CD14-positive monocyte (primary cell): ENCODE measurements around the gene MTUS2. TPM values are rescaled to one million over a fixed set of nuclear protein-coding genes. Genes with fewer than 3 reads are reported as not detected.

Source experiments
- DNase-seq, 3 donors: peaks; one replicate each; pipeline ENCODE4 v3.0.0-alpha.2; 2011 to 2022
- H2AFZ ChIP-seq: 2 replicates; pipeline ENCODE4 v1.6.0; 2012; ENCODE audit warnings: mild to moderate bottlenecking, low read depth, low read length, inconsistent platforms; ENCODE audit not compliant: insufficient read depth, poor library complexity, severe bottlenecking
- H3K27ac ChIP-seq, 2 donors: 1 replicate in 1 of 2; 2 replicates in 1 of 2; pipeline ENCODE4 v1.5.1; 2012 to 2013; ENCODE audit warnings: low read length in 2 of 2, control low read depth in 1 of 2, inconsistent platforms in 1 of 2, low read depth in 1 of 2, mild to moderate bottlenecking in 1 of 2
- H3K27me3 ChIP-seq, 2 donors: one replicate each; pipeline versions ENCODE4 v1.6.0 to v1.6.1; 2011 to 2013; ENCODE audit warnings: low read length in 2 of 2; ENCODE audit not compliant: control insufficient read depth in 2 of 2, insufficient read depth in 2 of 2
- H3K36me3 ChIP-seq, 2 donors: replicated peaks in 1 of 2; 1 replicate in 1 of 2; 2 replicates in 1 of 2; pipeline versions ENCODE4 v1.5.1 to v1.6.1; 2012 to 2013; ENCODE audit warnings: low read length in 2 of 2, control low read depth in 1 of 2, inconsistent platforms in 1 of 2, mild to moderate bottlenecking in 1 of 2; ENCODE audit not compliant: insufficient read depth in 2 of 2, control insufficient read depth in 1 of 2
- H3K4me1 ChIP-seq, 2 donors: 1 replicate in 1 of 2; 2 replicates in 1 of 2; pipeline versions ENCODE4 v1.5.1 to v1.6.1; 2012 to 2013; ENCODE audit warnings: low read length in 2 of 2, control low read depth in 1 of 2, inconsistent platforms in 1 of 2, mild to moderate bottlenecking in 1 of 2, moderate library complexity in 1 of 2; ENCODE audit not compliant: insufficient read depth in 2 of 2, control insufficient read depth in 1 of 2
- H3K4me2 ChIP-seq: replicated peaks from 2 replicates; pipeline ENCODE3; 2012; ENCODE audit warnings: low read length, moderate library complexity, mild to moderate bottlenecking; ENCODE audit not compliant: poor library complexity, severe bottlenecking; ENCODE audit errors: extremely low read depth
- H3K4me3 ChIP-seq, 3 experiments: fragments of 200-600 bp in 1 of 3; sonication (generic) in 1 of 3; replicated peaks in 1 of 3; 1 replicate in 2 of 3; 2 replicates in 1 of 3; pipeline ENCODE4 v1.5.1; 2011 to 2013; ENCODE audit warnings: low read length in 3 of 3, mild to moderate bottlenecking in 3 of 3, control low read depth in 2 of 3, low read depth in 2 of 3, inconsistent platforms in 1 of 3, moderate library complexity in 1 of 3
- H3K79me2 ChIP-seq: 2 replicates; pipeline ENCODE4 v1.6.0; 2012; ENCODE audit warnings: mild to moderate bottlenecking, control low read depth, inconsistent platforms, low read length, moderate library complexity; ENCODE audit not compliant: insufficient read depth
- H3K9ac ChIP-seq: 2 replicates; pipeline ENCODE4 v1.6.0; 2017; ENCODE audit warnings: low read length, mild to moderate bottlenecking; ENCODE audit not compliant: insufficient read depth, poor library complexity, severe bottlenecking
- H3K9me3 ChIP-seq, 2 donors: replicated peaks in 1 of 2; 1 replicate in 1 of 2; 2 replicates in 1 of 2; pipeline versions ENCODE4 v1.5.1 to v1.6.1; 2012 to 2013; ENCODE audit warnings: low read length in 2 of 2, control low read depth in 1 of 2; ENCODE audit not compliant: control insufficient read depth in 1 of 2, insufficient read depth in 1 of 2
- H4K20me1 ChIP-seq: 2 replicates; pipeline ENCODE4 v1.6.0; 2012; ENCODE audit warnings: mild to moderate bottlenecking, low read length, control low read depth, moderate library complexity; ENCODE audit not compliant: insufficient read depth
- H3K27ac Mint-ChIP-seq, 7 donors: one replicate each; pipeline ENCODE4 v1.8.0; 2020; ENCODE audit warnings: mild to moderate bottlenecking in 7 of 7, mixed read lengths in 7 of 7, moderate library complexity in 6 of 7, inconsistent platforms in 2 of 7
- H3K27me3 Mint-ChIP-seq, 3 donors: one replicate each; pipeline ENCODE4 v1.8.0; 2021 to 2022; ENCODE audit warnings: low read depth in 3 of 3, mild to moderate bottlenecking in 3 of 3, mixed read lengths in 3 of 3, moderate library complexity in 3 of 3, inconsistent platforms in 1 of 3
- H3K36me3 Mint-ChIP-seq, 2 donors: one replicate each; pipeline ENCODE4 v1.8.0; 2020; ENCODE audit warnings: mixed read lengths in 2 of 2, inconsistent platforms in 1 of 2, mild to moderate bottlenecking in 1 of 2
- H3K4me1 Mint-ChIP-seq: one replicate; pipeline ENCODE4 v1.8.0; 2020; ENCODE audit warnings: mild to moderate bottlenecking, mixed read lengths
- H3K4me3 Mint-ChIP-seq, 2 donors: one replicate each; pipeline ENCODE4 v1.8.0; 2020; ENCODE audit warnings: mild to moderate bottlenecking in 2 of 2, mixed read lengths in 2 of 2, moderate library complexity in 1 of 2
- H3K9me3 Mint-ChIP-seq, 7 donors: one replicate each; pipeline ENCODE4 v1.8.0; 2020 to 2022; ENCODE audit warnings: mixed read lengths in 7 of 7, mild to moderate bottlenecking in 6 of 7, moderate library complexity in 6 of 7, inconsistent platforms in 2 of 7
- WGBS: methylation state at CpG from one replicate; pipeline ENCODE4 v1.1.5; 2013; ENCODE audit warnings: missing lambda C conversion rate; ENCODE audit not compliant: insufficient coverage; 5-methylcytosine and 5-hydroxymethylcytosine counted together
- intact Hi-C, 2 donors: fragments of 100-400 bp; cut with micrococcal nuclease; formaldehyde crosslinking; loops; one replicate each; pipeline versions ENCODE4 v1.15.0 to v1.15.1; 2023
- polyA plus RNA-seq, 3 donors: library from polyadenylated mRNA; depleted of rRNA in 1 of 3; unstranded in 2 of 3; stranded (reverse) in 1 of 3; fragments of 300-500 nt in 2 of 3; fragments of >200 nt in 1 of 3; fragmentation: Illumina TruSeq in 2 of 3; gene quantifications; 1 replicate in 2 of 3; 2 replicates in 1 of 3; pipeline ENCODE4 v1.2.3, GENCODE V29; 2012 to 2021
- TF ChIP-seq, protein P1 (sequence below): fragments of 200-600 bp; IDR thresholded peaks from one replicate; pipeline ENCODE4 v1.8.0; 2022; ENCODE audit warnings: antibody characterized with exemption, mild to moderate bottlenecking

Gene MTUS2
- polyA plus RNA-seq, 3 donors = 0.04 TPM; not detected in 2

GRCh38 chr13:29021717-29022116 is 201.6 kb downstream of the MTUS2 start:
- TF ChIP-seq, protein P1, sequence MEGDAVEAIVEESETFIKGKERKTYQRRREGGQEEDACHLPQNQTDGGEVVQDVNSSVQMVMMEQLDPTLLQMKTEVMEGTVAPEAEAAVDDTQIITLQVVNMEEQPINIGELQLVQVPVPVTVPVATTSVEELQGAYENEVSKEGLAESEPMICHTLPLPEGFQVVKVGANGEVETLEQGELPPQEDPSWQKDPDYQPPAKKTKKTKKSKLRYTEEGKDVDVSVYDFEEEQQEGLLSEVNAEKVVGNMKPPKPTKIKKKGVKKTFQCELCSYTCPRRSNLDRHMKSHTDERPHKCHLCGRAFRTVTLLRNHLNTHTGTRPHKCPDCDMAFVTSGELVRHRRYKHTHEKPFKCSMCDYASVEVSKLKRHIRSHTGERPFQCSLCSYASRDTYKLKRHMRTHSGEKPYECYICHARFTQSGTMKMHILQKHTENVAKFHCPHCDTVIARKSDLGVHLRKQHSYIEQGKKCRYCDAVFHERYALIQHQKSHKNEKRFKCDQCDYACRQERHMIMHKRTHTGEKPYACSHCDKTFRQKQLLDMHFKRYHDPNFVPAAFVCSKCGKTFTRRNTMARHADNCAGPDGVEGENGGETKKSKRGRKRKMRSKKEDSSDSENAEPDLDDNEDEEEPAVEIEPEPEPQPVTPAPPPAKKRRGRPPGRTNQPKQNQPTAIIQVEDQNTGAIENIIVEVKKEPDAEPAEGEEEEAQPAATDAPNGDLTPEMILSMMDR = no peak
- 96% methylated on average over 5 of the region's 5 CpGs for whole genome bisulfite sequencing
- Histone ChIP-seq H3K4me3 (no peak overlapping the region), H3K9ac (no peak overlapping the region), H3K9me3 (peaks cover 0 to 10% of the 10 kb centered on the region in 2 donors), H4K20me1 (no peaks in the 10 kb centered on the region), H3K36me3 (no peaks in the 10 kb centered on the region), H3K27ac (no peak overlapping the region), H3K27me3 (no peaks in the 10 kb centered on the region), H3K79me2 (no peaks in the 10 kb centered on the region), H3K4me1 (no peaks in the 10 kb centered on the region), H3K4me2 (no peak overlapping the region), H2AFZ (no peak overlapping the region)
- Mint-ChIP-seq H3K9me3 (peaks cover 0 to 8% (median 4%) of the 10 kb centered on the region in 7 donors), H3K36me3 (no peaks in the 10 kb centered on the region), H3K27ac (no peak overlapping the region), H3K4me3 (no peak overlapping the region), H3K4me1 (peaks cover 4% of the 10 kb centered on the region), H3K27me3 (peaks cover 0 to 2% (median 0%) of the 10 kb centered on the region in 3 donors)
- DNase-seq = no peak
- intact Hi-C loops = no loop called here

GRCh38 chr13:29022410-29022809 is 202.3 kb downstream of the MTUS2 start:
- intact Hi-C loops = no loop called here
- no peak overlapping the region for H3K27ac Mint-ChIP-seq
- peaks cover 0 to 2% (median 0%) of the 10 kb centered on the region in 3 donors for H3K27me3 Mint-ChIP-seq
- TF ChIP-seq, protein P1 = no peak
- no peak overlapping the region for H3K4me3 ChIP-seq
- H3K4me1 Mint-ChIP-seq = peaks cover 4% of the 10 kb centered on the region
- H3K4me3 Mint-ChIP-seq = no peak overlapping the region
- H3K27ac ChIP-seq = no peak overlapping the region
- no peak overlapping the region for H3K9ac ChIP-seq
- no peaks in the 10 kb centered on the region for H3K36me3 Mint-ChIP-seq
- peaks cover under 1 to 8% (median 5%) of the 10 kb centered on the region in 7 donors for H3K9me3 Mint-ChIP-seq
- no peak for DNase-seq
- WGBS = no CpG with 5 or more reads among the region's 4 CpGs
- H3K4me1 ChIP-seq = no peaks in the 10 kb centered on the region
- H3K36me3 ChIP-seq = no peaks in the 10 kb centered on the region
- H3K9me3 ChIP-seq = peaks cover 0 to 11% of the 10 kb centered on the region in 2 donors
- no peaks in the 10 kb centered on the region for H3K27me3 ChIP-seq
- H3K4me2 ChIP-seq = no peak overlapping the region
- no peak overlapping the region for H2AFZ ChIP-seq
- no peaks in the 10 kb centered on the region for H4K20me1 ChIP-seq
- no peaks in the 10 kb centered on the region for H3K79me2 ChIP-seq
